SK-N-SH (cell line): ENCODE data around the gene IMPA2. TPM values are rescaled to one million over a fixed set of nuclear protein-coding genes. Genes with fewer than 3 reads are reported as not detected.

Experiments used
- CTCF ChIA-PET: fragments of 300-600, 350-600 bp; formaldehyde crosslinking; extraction: SDS; loops from one replicate; lab custom pipeline; 2021; lab: Yijun Ruan, JAX
- POLR2A ChIA-PET: fragments of 350-600 bp; sonication (Branson Sonifier 250); formaldehyde crosslinking; extraction: SDS; loops from one replicate; lab custom pipeline; 2020; ENCODE audit warnings: antibody characterized with exemption, inconsistent platforms; lab: Yijun Ruan, JAX
- DNase-seq: peaks from one replicate; pipeline ENCODE4 v3.0.0; 2012
- H2AFZ ChIP-seq: fragments of 200-600 bp; sonication (generic); 2 replicates; pipeline ENCODE4 v1.8.1; 2016; ENCODE audit warnings: antibody characterized with exemption, mild to moderate bottlenecking, low read depth
- H3F3A ChIP-seq: fragments of 200-600 bp; sonication (generic); replicated peaks from 2 replicates; pipeline ENCODE3; 2016; ENCODE audit warnings: antibody characterized with exemption, mild to moderate bottlenecking; ENCODE audit not compliant: insufficient read depth
- H3K27ac ChIP-seq, 2 experiments: fragments of 200-500 bp in 1 of 2; fragments of 200-600 bp in 1 of 2; sonication (Bioruptor generic) in 1 of 2; sonication (generic), shearing (Covaris generic) in 1 of 2; 2 replicates each; pipeline versions ENCODE4 v1.5.1 to v1.6.1; 2014 to 2016; ENCODE audit warnings: low read depth in 2 of 2, inconsistent platforms in 1 of 2, low read length in 1 of 2, mild to moderate bottlenecking in 1 of 2, mixed read lengths in 1 of 2
- H3K27me3 ChIP-seq: fragments of 200-600 bp; sonication (generic), shearing (Covaris generic); 2 replicates; pipeline ENCODE4 v1.6.1; 2016; ENCODE audit warnings: mixed run types; ENCODE audit not compliant: insufficient read depth
- H3K36me3 ChIP-seq, 2 experiments: fragments of 200-500 bp in 1 of 2; fragments of 200-600 bp in 1 of 2; sonication (Bioruptor generic) in 1 of 2; sonication (generic) in 1 of 2; replicated peaks in 1 of 2; 2 replicates each; pipeline versions ENCODE3 to v1.5.1; 2014 to 2016; ENCODE audit warnings: low read length in 1 of 2, mild to moderate bottlenecking in 1 of 2; ENCODE audit not compliant: insufficient read depth in 2 of 2, control insufficient read depth in 1 of 2
- H3K4me1 ChIP-seq, 2 experiments: fragments of 200-500 bp in 1 of 2; fragments of 200-600 bp in 1 of 2; sonication (Bioruptor generic) in 1 of 2; sonication (generic), shearing (Covaris generic) in 1 of 2; 2 replicates each; pipeline versions ENCODE4 v1.5.1 to v1.6.1; 2014 to 2016; ENCODE audit warnings: low read depth in 1 of 2, low read length in 1 of 2, mixed run types in 1 of 2; ENCODE audit not compliant: insufficient read depth in 2 of 2, control insufficient read depth in 1 of 2
- H3K4me2 ChIP-seq: fragments of 200-600 bp; sonication (generic), shearing (Covaris generic); 2 replicates; pipeline ENCODE4 v1.6.1; 2017; ENCODE audit warnings: mixed run types
- H3K4me3 ChIP-seq, 2 experiments: fragments of 200-500 bp in 1 of 2; fragments of 200-600 bp in 1 of 2; sonication (Bioruptor generic) in 1 of 2; sonication (generic), shearing (Covaris generic) in 1 of 2; 2 replicates each; pipeline versions ENCODE4 v1.5.1 to v1.8.1; 2014 to 2016; ENCODE audit warnings: low read depth in 2 of 2, inconsistent platforms in 1 of 2, low read length in 1 of 2, mild to moderate bottlenecking in 1 of 2, mixed read lengths in 1 of 2, moderate library complexity in 1 of 2
- H3K79me2 ChIP-seq: fragments of 200-600 bp; sonication (generic); 2 replicates; pipeline ENCODE4 v1.8.1; 2017; ENCODE audit warnings: mild to moderate bottlenecking; ENCODE audit not compliant: insufficient read depth
- H3K9ac ChIP-seq: fragments of 200-600 bp; sonication (generic); 2 replicates; pipeline ENCODE4 v1.6.1; 2017; ENCODE audit warnings: mixed run types
- H3K9me2 ChIP-seq: fragments of 200-600 bp; sonication (generic); 2 replicates; pipeline ENCODE4 v1.6.1; 2017; ENCODE audit warnings: mixed run types
- H3K9me3 ChIP-seq: fragments of 200-600 bp; sonication (generic); 2 replicates; pipeline ENCODE4 v1.6.1; 2017; ENCODE audit warnings: mixed run types, mild to moderate bottlenecking, moderate library complexity
- H4K20me1 ChIP-seq: fragments of 200-600 bp; sonication (generic); 2 replicates; pipeline ENCODE4 v1.6.1; 2017; ENCODE audit warnings: mild to moderate bottlenecking, mixed run types; ENCODE audit not compliant: insufficient read depth
- CHD2 ChIP-seq: fragments of 150-350 bp; IDR thresholded peaks from 2 replicates; pipeline ENCODE4 v1.6.1; 2018; ENCODE audit warnings: low read length; ENCODE audit not compliant: partially characterized antibody
- ELF1 ChIP-seq: IDR thresholded peaks from 2 replicates; pipeline ENCODE4 v1.4.0; 2012
- EP300 ChIP-seq, 2 experiments: IDR thresholded peaks; 2 replicates each; pipeline versions ENCODE4 v1.4.0 to v1.6.1; 2012; ENCODE audit warnings: borderline replicate concordance in 1 of 2, low read depth in 1 of 2, low read length in 1 of 2
- FOSL2 ChIP-seq: IDR thresholded peaks from 2 replicates; pipeline ENCODE4 v1.4.0; 2012; ENCODE audit warnings: low read depth, mild to moderate bottlenecking, moderate library complexity, borderline replicate concordance
- FOXJ3 ChIP-seq: sonication (generic); formaldehyde crosslinking; IDR thresholded peaks from 2 replicates; pipeline ENCODE4 v1.5.1; 2020; ENCODE audit warnings: mild to moderate bottlenecking, missing genetic modification reagents
- GABPA ChIP-seq: IDR thresholded peaks from 2 replicates; pipeline ENCODE4 v1.4.0; 2012; ENCODE audit warnings: low read depth, mild to moderate bottlenecking
- GATA2 ChIP-seq: sonication (generic); formaldehyde crosslinking; IDR thresholded peaks from 2 replicates; pipeline ENCODE4 v1.5.0; 2020; ENCODE audit warnings: mild to moderate bottlenecking, missing genetic modification reagents
- NRF1 ChIP-seq: IDR thresholded peaks from 2 replicates; pipeline ENCODE4 v1.6.1; 2012; ENCODE audit warnings: low read depth, mild to moderate bottlenecking, low read length
- POLR2AphosphoS5 ChIP-seq: IDR thresholded peaks from 2 replicates; pipeline ENCODE4 v1.6.1; 2012; ENCODE audit warnings: low read depth, low read length
- RCOR1 ChIP-seq: fragments of 150-350 bp; IDR thresholded peaks from 2 replicates; pipeline ENCODE4 v1.6.1; 2017; ENCODE audit warnings: antibody characterized with exemption, low read length
- RXRA ChIP-seq: IDR thresholded peaks from 2 replicates; pipeline ENCODE4 v1.4.0; 2012; ENCODE audit warnings: low read depth, mild to moderate bottlenecking, borderline replicate concordance
- SIN3A ChIP-seq: IDR thresholded peaks from 2 replicates; pipeline ENCODE4 v1.6.1; 2012; ENCODE audit warnings: low read depth, mild to moderate bottlenecking, low read length, moderate library complexity, borderline replicate concordance
- TCF12 ChIP-seq: IDR thresholded peaks from 2 replicates; pipeline ENCODE4 v1.4.0; 2012
- ZBTB33 ChIP-seq: IDR thresholded peaks from 2 replicates; pipeline ENCODE4 v1.4.0; 2012; ENCODE audit warnings: low read depth, borderline replicate concordance
- WGBS: methylation state at CpG from one replicate; pipeline ENCODE4 v1.1.6; 2017; ENCODE audit warnings: low lambda C conversion rate; 5-methylcytosine and 5-hydroxymethylcytosine counted together
- polyA plus RNA-seq, 3 experiments: library from polyadenylated mRNA; depleted of rRNA; stranded (reverse); fragments of >200 nt; gene quantifications; 2 replicates each; pipeline ENCODE4 v1.2.3, GENCODE V29; 2012
- TF ChIP-seq, protein P1 (sequence below): fragments of 200-600 bp; sonication (generic); IDR thresholded peaks from 2 replicates; pipeline ENCODE4 v1.6.1; 2017; ENCODE audit warnings: antibody characterized with exemption, mild to moderate bottlenecking, moderate library complexity
- TF ChIP-seq, protein P2 (sequence below): IDR thresholded peaks from 2 replicates; pipeline ENCODE4 v1.4.0; 2012; ENCODE audit warnings: low read depth, borderline replicate concordance
- TF ChIP-seq, protein P3 (sequence below): fragments of 150-350 bp; IDR thresholded peaks from 2 replicates; pipeline ENCODE4 v1.6.1; 2016; ENCODE audit warnings: mild to moderate bottlenecking, low read depth, low read length

The IMPA2 gene
- polyA plus RNA-seq, 1 of the 3 experiments (the other 2 are of a cell fraction): 0.18 TPM

- no peak overlapping the region for H3K4me3 ChIP-seq
- H3K4me1 ChIP-seq: no peaks in the 10 kb centered on the region
- H3K9me2 ChIP-seq: no peaks in the 10 kb centered on the region
- H3K4me2 ChIP-seq: no peak overlapping the region
- TF ChIP-seq GABPA: no peak
- TF ChIP-seq, protein P1, sequence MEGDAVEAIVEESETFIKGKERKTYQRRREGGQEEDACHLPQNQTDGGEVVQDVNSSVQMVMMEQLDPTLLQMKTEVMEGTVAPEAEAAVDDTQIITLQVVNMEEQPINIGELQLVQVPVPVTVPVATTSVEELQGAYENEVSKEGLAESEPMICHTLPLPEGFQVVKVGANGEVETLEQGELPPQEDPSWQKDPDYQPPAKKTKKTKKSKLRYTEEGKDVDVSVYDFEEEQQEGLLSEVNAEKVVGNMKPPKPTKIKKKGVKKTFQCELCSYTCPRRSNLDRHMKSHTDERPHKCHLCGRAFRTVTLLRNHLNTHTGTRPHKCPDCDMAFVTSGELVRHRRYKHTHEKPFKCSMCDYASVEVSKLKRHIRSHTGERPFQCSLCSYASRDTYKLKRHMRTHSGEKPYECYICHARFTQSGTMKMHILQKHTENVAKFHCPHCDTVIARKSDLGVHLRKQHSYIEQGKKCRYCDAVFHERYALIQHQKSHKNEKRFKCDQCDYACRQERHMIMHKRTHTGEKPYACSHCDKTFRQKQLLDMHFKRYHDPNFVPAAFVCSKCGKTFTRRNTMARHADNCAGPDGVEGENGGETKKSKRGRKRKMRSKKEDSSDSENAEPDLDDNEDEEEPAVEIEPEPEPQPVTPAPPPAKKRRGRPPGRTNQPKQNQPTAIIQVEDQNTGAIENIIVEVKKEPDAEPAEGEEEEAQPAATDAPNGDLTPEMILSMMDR: no peak
- TF ChIP-seq ELF1: no peak
- H3K36me3 ChIP-seq: no peaks in the 10 kb centered on the region
- no peak overlapping the region for H3K9ac ChIP-seq
- H3K9me3 ChIP-seq: no peaks in the 10 kb centered on the region
- ChIA-PET CTCF (interaction anchor here (4.1 kb wide), 1 partner anchor 17 kb away, joined by 23 read pairs; no protein-coding TSS in a partner anchor), POLR2A (no interaction called here)
- H3F3A ChIP-seq: no peaks in the 10 kb centered on the region
- H3K27me3 ChIP-seq: peaks cover 91% of the 10 kb centered on the region
- H4K20me1 ChIP-seq: no peaks in the 10 kb centered on the region
- 10% methylated on average over 3 of the region's 8 CpGs for WGBS
- H3K27ac ChIP-seq: no peak overlapping the region
- H3K79me2 ChIP-seq: no peaks in the 10 kb centered on the region
- DNase-seq: no peak
- no peak overlapping the region for H2AFZ ChIP-seq
These were observed 30.1 kb downstream of the IMPA2 start for GRCh38 chr18:12011199-12011956.

DNA sequence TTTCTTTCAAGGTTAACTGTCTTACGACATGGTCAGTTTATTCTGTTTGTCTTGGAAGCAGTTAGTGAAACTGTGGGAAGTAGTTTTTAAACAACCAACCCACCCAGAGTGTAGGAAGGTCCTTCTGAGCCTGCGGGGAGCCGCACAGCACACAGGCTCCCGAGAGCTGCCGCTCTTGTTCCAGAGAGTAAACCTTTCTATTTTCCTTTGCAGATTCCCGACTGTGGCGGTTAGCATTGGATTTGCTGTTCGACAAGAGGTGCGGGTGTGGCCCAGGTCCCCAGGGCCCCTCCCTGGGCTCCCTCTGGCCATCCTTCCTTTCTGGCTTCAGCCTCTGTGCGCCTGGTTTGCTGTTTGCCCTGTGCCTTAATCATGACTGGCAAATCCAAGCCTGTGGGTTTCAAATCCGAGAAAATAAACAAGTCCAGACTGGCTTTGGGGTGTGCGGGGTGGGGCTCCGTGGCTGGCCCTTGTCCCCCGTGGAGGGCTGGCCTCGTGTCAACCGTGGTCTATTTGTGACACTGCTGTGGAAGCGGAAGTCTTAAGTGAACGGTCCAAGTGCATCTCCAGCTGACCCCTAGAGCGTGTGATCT lies 30.7 kb downstream of the IMPA2 start:
- TF ChIP-seq TCF12 (no peak), GABPA (no peak), SIN3A (no peak), RCOR1 (no peak), RXRA (no peak), NRF1 (no peak), EP300 (IDR thresholded peaks at IDR 0.05; ENCODE audit: borderline replicate concordance in 1 of 2, low read depth in 1 of 2, low read length in 1 of 2) (no peak), POLR2AphosphoS5 (no peak), ZBTB33 (no peak), GATA2 (no peak), FOSL2 (no peak), CHD2 (no peak), FOXJ3 (CRISPR knock-in tag) (no peak)
- TF ChIP-seq, protein P2, sequence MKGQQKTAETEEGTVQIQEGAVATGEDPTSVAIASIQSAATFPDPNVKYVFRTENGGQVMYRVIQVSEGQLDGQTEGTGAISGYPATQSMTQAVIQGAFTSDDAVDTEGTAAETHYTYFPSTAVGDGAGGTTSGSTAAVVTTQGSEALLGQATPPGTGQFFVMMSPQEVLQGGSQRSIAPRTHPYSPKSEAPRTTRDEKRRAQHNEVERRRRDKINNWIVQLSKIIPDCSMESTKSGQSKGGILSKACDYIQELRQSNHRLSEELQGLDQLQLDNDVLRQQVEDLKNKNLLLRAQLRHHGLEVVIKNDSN: no peak
- TF ChIP-seq, protein P3, sequence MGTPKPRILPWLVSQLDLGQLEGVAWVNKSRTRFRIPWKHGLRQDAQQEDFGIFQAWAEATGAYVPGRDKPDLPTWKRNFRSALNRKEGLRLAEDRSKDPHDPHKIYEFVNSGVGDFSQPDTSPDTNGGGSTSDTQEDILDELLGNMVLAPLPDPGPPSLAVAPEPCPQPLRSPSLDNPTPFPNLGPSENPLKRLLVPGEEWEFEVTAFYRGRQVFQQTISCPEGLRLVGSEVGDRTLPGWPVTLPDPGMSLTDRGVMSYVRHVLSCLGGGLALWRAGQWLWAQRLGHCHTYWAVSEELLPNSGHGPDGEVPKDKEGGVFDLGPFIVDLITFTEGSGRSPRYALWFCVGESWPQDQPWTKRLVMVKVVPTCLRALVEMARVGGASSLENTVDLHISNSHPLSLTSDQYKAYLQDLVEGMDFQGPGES: no peak
- TF ChIP-seq, all 33 proteins: peak for 0
- DNase-seq: no peak
- H3K4me2 ChIP-seq: no peak overlapping the region

More for the DNA sequence above, 30.7 kb downstream of the IMPA2 start:
- Histone ChIP-seq H4K20me1 (no peaks in the 10 kb centered on the region), H3K79me2 (no peaks in the 10 kb centered on the region), H3F3A (no peaks in the 10 kb centered on the region), H2AFZ (no peak overlapping the region), H3K9ac (no peak overlapping the region), H3K36me3 (no peaks in the 10 kb centered on the region), H3K4me3 (no peak overlapping the region), H3K4me1 (no peaks in the 10 kb centered on the region), H3K9me3 (no peaks in the 10 kb centered on the region), H3K9me2 (no peaks in the 10 kb centered on the region), H3K27me3 (peaks cover 91% of the 10 kb centered on the region), H3K27ac (no peak overlapping the region)
- 24% methylated on average over 18 of the region's 19 CpGs for WGBS
- ChIA-PET POLR2A (no interaction called here), CTCF (interaction anchor here (1.0 to 4.1 kb wide), 3 partner anchors 9 to 27 kb away, joined by 3 to 23 read pairs (median 7); no protein-coding TSS in a partner anchor)
